BLaER1 treated with 17β-estradiol and CSF1 and Interleukin-3, amounts not matched to agents 10 nM and 100 nM (cell line): ENCODE results near the gene LRRC47.

Experiments used
- H3K27ac ChIP-seq, 11 experiments: shearing (Covaris generic); formaldehyde crosslinking; 2 replicates each; pipeline ENCODE4 v1.8.1; 2022
- H3K27me3 ChIP-seq, 11 experiments: shearing (Covaris generic); formaldehyde crosslinking; 2 replicates each; pipeline ENCODE4 v1.8.1; 2022
- H3K36me3 ChIP-seq, 11 experiments: shearing (Covaris generic); formaldehyde crosslinking; 2 replicates each; pipeline ENCODE4 v1.8.1; 2022
- H3K4me1 ChIP-seq, 10 experiments: shearing (Covaris generic); formaldehyde crosslinking; 2 replicates each; pipeline ENCODE4 v1.8.1; 2022
- H3K4me2 ChIP-seq, 11 experiments: shearing (Covaris generic); formaldehyde crosslinking; 2 replicates each; pipeline ENCODE4 v1.8.1; 2022
- H3K4me3 ChIP-seq, 10 experiments: shearing (Covaris generic); formaldehyde crosslinking; 2 replicates each; pipeline ENCODE4 v1.8.1; 2022
- H3K9ac ChIP-seq, 11 experiments: shearing (Covaris generic); formaldehyde crosslinking; 2 replicates each; pipeline ENCODE4 v1.8.1; 2022
- H3K9me3 ChIP-seq, 11 experiments: shearing (Covaris generic); formaldehyde crosslinking; replicated peaks in 1 of 11; 2 replicates each; pipeline ENCODE4 v1.8.1; 2022
- H4K20me1 ChIP-seq, 11 experiments: shearing (Covaris generic); formaldehyde crosslinking; 2 replicates each; pipeline ENCODE4 v1.8.1; 2022
- Cebpa-rat ChIP-seq, 11 experiments: shearing (Covaris generic); IDR thresholded peaks; 2 replicates each; pipeline ENCODE4 v1.8.1; 2022

The LRRC47 gene

GRCh38 chr1:3729594-3730542 is 66.4 kb downstream of the LRRC47 start:
- Histone ChIP-seq H3K9ac (no peak overlapping the region; a peak in 1 of 22 replicates), H4K20me1 (peaks cover 0 to 16% (median 0%) of the 10 kb centered on the region in 11 experiments; a peak in 2 of 22 replicates), H3K27me3 (peaks cover 0 to 26% (median 7%) of the 10 kb centered on the region in 11 experiments; a peak in 10 of 22 replicates), H3K27ac (peak overlapping the region in 3 of 11 experiments; percentile 2 to 46 (median 37); a peak in 3 of 22 replicates), H3K4me1 (peaks cover 10 to 34% (median 24%) of the 10 kb centered on the region in 10 experiments; a peak in 19 of 20 replicates), H3K4me2 (peak overlapping the region in 9 of 11 experiments; percentile 46 to 84 (median 74); a peak in 19 of 22 replicates), H3K36me3 (peaks cover 0 to 2% (median 0%) of the 10 kb centered on the region in 11 experiments; a peak in 1 of 22 replicates), H3K9me3 (no peaks in the 10 kb centered on the region), H3K4me3 (no peak overlapping the region)
- no peak for TF ChIP-seq Cebpa-rat (IDR thresholded peaks at IDR 0.05)
